NCI-H2196 treated with DMSO at 0.1 percent for 48 hours (cell line): ENCODE data around the gene TMCC2.
"Not testable (repeated sequence)": the region's sequence is repeated elsewhere in the genome, so short reads cannot be mapped to it uniquely, and the experiment has no call there.

ENCODE experiments used
- DNase-seq: peaks from one replicate; lab custom pipeline; 2025; ENCODE audit not compliant: unreplicated experiment; lab: John Stamatoyannopoulos, UW

Gene TMCC2

GRCh38 chr1:205211839-205212536 is 15.8 kb upstream of the TMCC2 start:
- no peak for DNase-seq

GRCh38 chr1:205214756-205215155 is 13.0 kb upstream of the TMCC2 start:
- no peak for DNase-seq

- no peak for DNase-seq
Measured at GRCh38 chr1:205216588-205216987, 11.2 kb upstream of the TMCC2 start.

GRCh38 chr1:205217418-205217817 is 10.3 kb upstream of the TMCC2 start:
- no peak for DNase-seq

- no peak for DNase-seq
Measured at GRCh38 chr1:205220421-205220820, 7.3 kb upstream of the TMCC2 start.

GRCh38 chr1:205224736-205225135 is 3.0 kb upstream of the TMCC2 start:
- DNase-seq, result no peak

GRCh38 chr1:205225901-205226765 is 1.6 kb upstream of the TMCC2 start:
- no peak for DNase-seq

GRCh38 chr1:205226868-205227583 is 720 bp upstream of the TMCC2 start:
- no peak for DNase-seq

GRCh38 chr1:205228093-205228521 is 361 bp downstream of the TMCC2 start:
- DNase-seq, result no peak

- DNase-seq, result peak; percentile 92
Measured at GRCh38 chr1:205229399-205229871, 1.7 kb downstream of the TMCC2 start.

GRCh38 chr1:205229916-205230700 is 2.4 kb downstream of the TMCC2 start:
- DNase-seq, result no peak

GRCh38 chr1:205230982-205231381 is 3.2 kb downstream of the TMCC2 start:
- no peak for DNase-seq

GRCh38 chr1:205232127-205232820 is 4.5 kb downstream of the TMCC2 start:
- no peak for DNase-seq

- DNase-seq, result no peak
Measured at GRCh38 chr1:205232945-205233397, 5.2 kb downstream of the TMCC2 start.

- not testable (repeated sequence) for DNase-seq
Measured at GRCh38 chr1:205233986-205234385, 6.2 kb downstream of the TMCC2 start.

- no peak for DNase-seq
Measured at GRCh38 chr1:205235951-205236350, 8.2 kb downstream of the TMCC2 start.

GRCh38 chr1:205236526-205236925 is 8.8 kb downstream of the TMCC2 start:
- DNase-seq, result no peak

GRCh38 chr1:205236951-205237475 is 9.3 kb downstream of the TMCC2 start:
- DNase-seq, result no peak

GRCh38 chr1:205237526-205238484 is 10.1 kb downstream of the TMCC2 start:
- no peak for DNase-seq
